GM21528 (cell line): ENCODE data around the gene KYNU.

ENCODE experiments used
- ATAC-seq: cut with Tn5 transposase; IDR thresholded peaks from one replicate; pipeline ENCODE4 v1.9.1; 2021; ENCODE audit warnings: mild to moderate bottlenecking, moderate library complexity; ENCODE audit not compliant: unreplicated experiment, low FRiP score

The KYNU gene

GRCh38 chr2:142952793-142953494 lies 75.5 kb downstream of the KYNU start:
- ATAC-seq = no peak

DNA sequence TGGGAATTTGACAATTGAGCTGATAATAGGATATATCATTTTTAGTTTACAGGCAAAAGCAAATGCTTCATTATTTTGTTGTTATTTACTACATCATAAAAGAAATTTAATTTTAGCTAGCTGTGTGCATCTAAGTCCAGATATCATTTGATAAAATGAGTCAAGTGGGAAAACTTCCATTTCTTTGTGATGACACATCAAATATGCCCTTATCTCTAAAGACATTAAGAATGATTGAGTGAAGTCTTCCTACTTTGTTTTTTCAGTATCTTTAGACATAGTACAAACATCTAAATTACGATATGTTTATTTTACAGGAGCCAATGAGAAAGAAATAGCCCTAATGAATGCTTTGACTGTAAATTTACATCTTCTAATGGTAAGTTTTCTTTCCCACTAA lies 77.0 kb downstream of the KYNU start:
- ATAC-seq = no peak

DNA sequence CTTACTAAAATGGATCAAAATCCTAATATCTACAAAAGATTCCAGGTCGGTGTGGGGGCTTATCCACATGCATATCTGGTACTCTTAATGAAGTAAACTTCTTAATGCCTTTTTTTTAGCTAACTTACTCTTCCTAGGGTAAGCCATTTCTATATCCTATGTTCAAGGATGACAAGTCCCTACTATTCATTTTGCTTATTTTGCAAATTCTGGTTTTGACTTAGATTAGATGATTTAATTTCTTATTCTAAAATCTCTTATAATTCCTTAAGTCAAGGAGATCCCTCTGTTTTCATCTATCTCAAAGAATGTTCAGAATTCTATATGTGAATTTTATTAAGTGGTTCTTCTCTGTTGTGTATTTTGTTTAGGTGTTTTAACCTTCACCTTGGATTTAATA lies 79.7 kb downstream of the KYNU start:
- no peak for ATAC-seq

- no peak for ATAC-seq
Measured at GRCh38 chr2:142961202-142961601, 83.7 kb downstream of the KYNU start.

DNA sequence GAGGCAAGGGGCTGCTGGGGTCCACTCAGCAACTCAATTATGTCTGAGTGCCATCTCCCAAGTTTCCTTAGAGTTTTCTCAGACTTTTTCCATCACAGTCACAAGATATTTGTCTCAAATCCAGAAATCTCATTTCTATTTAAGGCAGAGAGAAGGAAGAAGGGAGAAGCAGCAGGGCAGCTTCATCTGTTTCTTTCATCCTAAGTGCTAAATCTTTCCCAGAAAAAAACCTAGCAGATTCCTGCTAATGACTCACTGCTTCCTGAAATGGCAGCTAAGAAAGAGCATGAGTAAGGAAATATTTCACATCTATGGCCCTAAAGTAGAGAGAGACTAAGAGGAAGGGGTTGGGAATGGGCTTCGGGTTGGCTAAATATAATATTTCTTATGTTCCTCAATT lies 88.0 kb downstream of the KYNU start:
- no peak for ATAC-seq

DNA sequence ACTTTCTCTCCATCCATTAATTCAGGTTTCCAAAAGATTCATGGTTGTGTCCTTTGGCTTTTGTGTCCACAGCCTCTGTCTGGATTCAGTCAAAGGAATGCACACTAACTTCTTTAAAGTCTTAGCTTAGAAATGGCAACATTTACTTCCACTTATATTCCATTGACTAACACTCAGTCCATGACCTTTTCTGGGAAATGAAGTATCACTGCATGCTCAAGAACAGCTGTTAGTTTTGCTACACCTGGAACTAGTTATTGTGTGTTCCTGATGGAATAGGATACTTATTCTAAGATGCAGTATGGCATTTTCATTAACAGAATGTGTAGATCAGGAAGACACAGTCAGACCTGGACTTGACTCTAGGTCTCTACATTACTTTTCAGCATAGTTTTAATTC lies 88.8 kb downstream of the KYNU start:
- ATAC-seq = no peak

GRCh38 chr2:142967060-142967459 lies 89.6 kb downstream of the KYNU start:
- no peak for ATAC-seq

DNA sequence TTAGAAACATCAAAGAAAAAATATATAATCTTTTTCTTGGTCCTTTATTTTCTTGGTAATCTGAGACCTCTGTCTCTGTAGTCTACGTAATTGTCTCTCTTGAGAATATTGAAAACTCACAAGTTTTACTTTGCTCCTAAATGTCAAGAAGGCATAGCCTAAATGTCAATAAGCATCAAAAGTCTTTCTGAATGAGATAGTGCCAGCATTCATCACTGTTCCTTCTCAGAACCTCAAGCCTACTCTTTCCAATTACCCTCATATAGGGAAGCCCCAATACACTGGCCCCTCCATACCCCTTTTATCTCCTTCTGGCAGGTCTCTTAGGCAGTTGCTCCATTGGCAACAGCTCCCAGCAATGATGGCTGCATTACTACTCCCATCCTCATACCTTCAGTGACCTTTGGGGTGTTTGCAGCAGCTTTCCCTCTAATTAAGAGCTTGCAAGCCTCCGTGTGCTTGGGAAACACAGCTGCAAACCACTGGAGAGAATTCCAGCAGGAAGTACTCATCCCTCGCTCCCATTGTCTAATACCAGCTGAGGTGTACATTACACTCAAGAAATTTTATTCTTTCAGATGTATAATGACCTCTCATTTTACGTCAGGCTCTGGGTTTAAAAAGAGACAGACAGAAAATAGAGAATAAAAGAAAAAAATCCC lies 95.8 kb downstream of the KYNU start:
- no peak for ATAC-seq

DNA sequence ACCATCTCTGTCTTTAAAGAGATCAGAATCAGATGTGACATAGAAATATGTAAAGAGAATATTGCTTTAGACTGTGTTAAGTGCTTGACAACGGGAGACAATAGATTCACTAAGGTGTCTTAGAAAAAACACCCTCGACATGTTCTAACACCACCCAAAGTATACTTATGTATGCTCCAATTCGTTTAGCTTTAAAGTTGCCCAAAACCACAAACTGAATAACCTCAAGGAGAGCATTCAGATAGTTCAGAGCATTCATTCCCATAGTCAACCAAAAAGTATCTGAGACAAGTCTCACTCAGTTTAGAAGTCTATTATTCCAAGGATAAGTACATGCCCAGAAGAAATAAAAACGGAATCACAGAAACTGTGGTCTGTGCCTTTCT lies 96.4 kb downstream of the KYNU start:
- ATAC-seq = no peak

GRCh38 chr2:142974288-142975024 lies 97.0 kb downstream of the KYNU start:
- peak; percentile 59 for ATAC-seq

GRCh38 chr2:142975239-142975638 lies 97.8 kb downstream of the KYNU start:
- ATAC-seq = no peak

GRCh38 chr2:142980246-142981068 lies 103.0 kb downstream of the KYNU start:
- ATAC-seq = no peak

DNA sequence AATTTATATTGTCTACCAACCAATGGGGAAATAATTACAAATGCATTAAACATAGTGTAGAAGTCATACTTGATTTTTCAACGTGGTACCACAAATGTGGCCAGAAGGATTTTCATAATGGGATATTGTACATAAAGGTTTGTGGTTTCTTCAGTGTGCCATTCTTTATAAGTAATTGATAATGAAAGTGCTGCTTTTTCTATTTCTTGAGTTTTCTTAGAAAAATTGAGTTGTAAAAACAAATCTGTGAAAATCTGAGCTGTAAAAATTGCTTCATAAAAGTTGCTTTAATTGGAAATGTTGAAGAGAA lies 103.6 kb downstream of the KYNU start:
- no peak for ATAC-seq

GRCh38 chr2:142981756-142982155 lies 104.3 kb downstream of the KYNU start:
- no peak for ATAC-seq

GRCh38 chr2:142983174-142983573 lies 105.7 kb downstream of the KYNU start:
- peak; percentile 74 for ATAC-seq

- ATAC-seq = no peak
Measured at GRCh38 chr2:142984657-142985056, 107.2 kb downstream of the KYNU start.

GRCh38 chr2:142987044-142987443 lies 109.6 kb downstream of the KYNU start:
- no peak for ATAC-seq

DNA sequence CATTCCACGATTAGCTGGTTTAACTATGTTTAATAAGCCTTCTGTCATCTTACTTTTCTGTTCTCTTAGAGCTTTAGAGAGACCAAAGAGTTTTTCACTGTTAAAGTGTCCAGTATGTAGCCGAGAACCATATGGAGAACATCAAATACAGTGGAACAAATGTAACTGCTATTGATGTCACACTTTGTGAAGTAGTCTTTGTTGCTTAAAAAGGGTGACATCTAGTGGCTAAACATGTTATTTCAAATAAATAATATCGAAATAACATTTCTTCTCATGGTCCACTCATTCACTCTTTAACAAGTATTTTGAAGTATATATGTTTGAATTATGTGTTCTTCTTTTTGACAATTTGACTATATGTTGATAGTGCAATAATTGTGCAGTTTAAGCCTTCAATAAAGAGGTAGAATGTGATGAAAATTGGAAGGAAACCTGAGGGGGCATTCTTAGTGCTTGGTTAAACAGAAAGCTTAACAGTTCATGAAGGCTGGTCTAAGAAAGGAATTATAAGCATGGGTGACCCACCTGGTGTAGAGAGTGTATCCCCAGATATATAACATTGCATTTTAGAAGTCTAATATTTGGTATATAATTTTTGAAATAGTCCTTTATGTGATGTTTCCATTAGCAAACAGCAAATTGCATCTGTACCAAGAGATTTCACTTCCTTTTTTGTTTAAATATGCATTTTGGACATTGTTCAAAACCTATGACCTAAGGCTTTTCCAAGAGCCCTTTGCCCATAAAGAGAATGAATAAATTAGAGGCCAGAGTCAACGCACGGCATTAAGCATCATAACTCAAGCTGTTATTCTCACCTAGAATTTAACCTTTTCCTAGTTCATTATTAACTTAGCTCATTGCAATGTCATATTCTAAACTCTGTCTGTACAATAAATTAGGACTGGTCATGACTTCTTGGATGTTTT lies 112.1 kb downstream of the KYNU start:
- no peak for ATAC-seq

- ATAC-seq = no peak
Measured at GRCh38 chr2:142991295-142991694, 113.8 kb downstream of the KYNU start.

GRCh38 chr2:142992840-142993239 lies 115.4 kb downstream of the KYNU start:
- ATAC-seq = no peak
